22Rv1 (cell line): Measurements from ENCODE around the gene PRKCQ.

Source experiments
- ZFX ChIP-seq: fragments of 450-650 bp; IDR thresholded peaks from 2 replicates; pipeline ENCODE4 v1.6.1; 2017; ENCODE audit warnings: antibody characterized with exemption, borderline replicate concordance
- TF ChIP-seq, protein P1 (sequence below): fragments of 450-650 bp; IDR thresholded peaks from 2 replicates; pipeline ENCODE4 v1.5.1; 2017; ENCODE audit warnings: mild to moderate bottlenecking

DNA sequence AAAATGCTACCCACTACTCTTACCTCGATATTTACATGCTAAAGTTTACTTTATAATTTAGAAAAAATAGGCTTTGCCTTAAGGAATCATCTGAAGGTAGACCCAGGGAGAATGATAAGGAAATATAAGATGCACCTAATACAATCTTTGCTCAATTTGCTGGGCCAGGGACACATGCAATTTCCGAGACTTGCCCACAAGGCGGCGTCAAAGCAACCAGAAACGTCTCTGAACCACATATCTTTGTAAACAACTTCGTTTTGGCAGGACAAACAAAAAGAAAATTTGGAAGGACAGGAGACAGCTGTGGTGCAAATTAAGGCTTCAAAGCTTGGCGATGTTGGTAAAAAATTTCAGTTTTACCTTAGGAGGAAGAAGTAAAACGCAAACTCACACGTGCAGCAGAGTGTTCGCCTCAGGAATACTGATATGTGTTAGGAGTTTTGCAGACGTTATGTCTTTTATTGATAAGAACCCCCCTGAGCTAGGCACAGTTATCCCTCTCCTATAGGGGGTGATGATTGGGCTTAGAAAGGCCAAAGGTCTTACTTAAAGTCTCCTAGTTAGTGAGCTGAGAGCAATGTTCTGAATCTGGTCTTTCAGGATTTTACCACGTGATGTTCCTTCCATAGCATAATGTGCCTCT lies 134.3 kb downstream of the PRKCQ start:
- TF ChIP-seq, protein P1, sequence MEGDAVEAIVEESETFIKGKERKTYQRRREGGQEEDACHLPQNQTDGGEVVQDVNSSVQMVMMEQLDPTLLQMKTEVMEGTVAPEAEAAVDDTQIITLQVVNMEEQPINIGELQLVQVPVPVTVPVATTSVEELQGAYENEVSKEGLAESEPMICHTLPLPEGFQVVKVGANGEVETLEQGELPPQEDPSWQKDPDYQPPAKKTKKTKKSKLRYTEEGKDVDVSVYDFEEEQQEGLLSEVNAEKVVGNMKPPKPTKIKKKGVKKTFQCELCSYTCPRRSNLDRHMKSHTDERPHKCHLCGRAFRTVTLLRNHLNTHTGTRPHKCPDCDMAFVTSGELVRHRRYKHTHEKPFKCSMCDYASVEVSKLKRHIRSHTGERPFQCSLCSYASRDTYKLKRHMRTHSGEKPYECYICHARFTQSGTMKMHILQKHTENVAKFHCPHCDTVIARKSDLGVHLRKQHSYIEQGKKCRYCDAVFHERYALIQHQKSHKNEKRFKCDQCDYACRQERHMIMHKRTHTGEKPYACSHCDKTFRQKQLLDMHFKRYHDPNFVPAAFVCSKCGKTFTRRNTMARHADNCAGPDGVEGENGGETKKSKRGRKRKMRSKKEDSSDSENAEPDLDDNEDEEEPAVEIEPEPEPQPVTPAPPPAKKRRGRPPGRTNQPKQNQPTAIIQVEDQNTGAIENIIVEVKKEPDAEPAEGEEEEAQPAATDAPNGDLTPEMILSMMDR, result peak; percentile 86
- TF ChIP-seq ZFX, result no peak
